HFFc6 (cell line): Measurements from ENCODE around the gene ASAP2. TPM values are rescaled to one million over a fixed set of nuclear protein-coding genes. Genes with fewer than 3 reads are reported as not detected.
A peak's percentile ranks its signal among the peaks of the same experiment; 100 is the strongest.

Experiments
- DNase-seq: peaks from one replicate; pipeline ENCODE4 v3.0.0-alpha.2; 2018
- H3K27ac Mint-ChIP-seq: 2 replicates; pipeline ENCODE4 v1.8.0; 2020; ENCODE audit warnings: mild to moderate bottlenecking, mixed read lengths
- H3K27me3 Mint-ChIP-seq: 2 replicates; pipeline ENCODE4 v1.8.0; 2021; ENCODE audit warnings: mild to moderate bottlenecking, moderate library complexity, mixed read lengths; ENCODE audit not compliant: insufficient read depth
- H3K36me3 Mint-ChIP-seq: 2 replicates; pipeline ENCODE4 v1.8.0; 2021; ENCODE audit warnings: low read depth, mixed read lengths
- H3K4me1 Mint-ChIP-seq: 2 replicates; pipeline ENCODE4 v1.8.0; 2020; ENCODE audit warnings: low read depth, mixed read lengths
- H3K4me3 Mint-ChIP-seq: 2 replicates; pipeline ENCODE4 v1.8.0; 2020; ENCODE audit warnings: mild to moderate bottlenecking, moderate library complexity, mixed read lengths
- H3K9me3 Mint-ChIP-seq: 2 replicates; pipeline ENCODE4 v1.8.0; 2020; ENCODE audit warnings: mild to moderate bottlenecking, mixed read lengths
- total RNA-seq, 6 experiments: library from RNA; stranded (reverse); fragmentation: NEBNext Ultra II Directional; extraction: Animal tissue kit (Norgen Biotek cat#: 25700); gene quantifications; 2 replicates in 1 of 6; 3 replicates in 5 of 6; pipeline ENCODE4 v1.2.3, GENCODE V29; 2021
- TF ChIP-seq, protein P1 (sequence below): fragments of 200-600 bp; sonication (generic); IDR thresholded peaks from 2 replicates; pipeline ENCODE4 v1.5.0; 2021; ENCODE audit warnings: antibody characterized with exemption, mild to moderate bottlenecking

The ASAP2 gene
- total RNA-seq, 6 experiments from 2014 or later: 31.2 to 37.4 (median 34.3) TPM

DNA sequence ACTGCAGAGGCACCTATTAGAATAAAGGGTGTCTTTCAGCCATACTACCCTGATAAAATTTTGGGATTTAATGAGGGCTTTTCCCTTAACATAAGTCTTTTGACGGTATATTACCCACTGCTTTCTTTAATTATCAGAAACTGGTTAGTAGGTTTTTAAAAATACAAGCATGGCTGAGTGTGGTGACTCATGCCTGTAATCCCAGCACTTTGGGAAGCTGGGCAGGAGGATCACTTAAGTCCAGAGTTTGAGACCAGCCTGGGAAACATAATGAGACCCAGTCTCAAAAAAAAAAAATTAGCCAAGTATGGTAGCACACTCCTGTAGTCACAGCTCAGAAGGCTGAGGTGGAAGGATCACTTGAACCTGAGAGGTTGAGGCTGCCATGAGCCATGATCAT, 232.9 kb downstream of the ASAP2 start:
- TF ChIP-seq, protein P1, sequence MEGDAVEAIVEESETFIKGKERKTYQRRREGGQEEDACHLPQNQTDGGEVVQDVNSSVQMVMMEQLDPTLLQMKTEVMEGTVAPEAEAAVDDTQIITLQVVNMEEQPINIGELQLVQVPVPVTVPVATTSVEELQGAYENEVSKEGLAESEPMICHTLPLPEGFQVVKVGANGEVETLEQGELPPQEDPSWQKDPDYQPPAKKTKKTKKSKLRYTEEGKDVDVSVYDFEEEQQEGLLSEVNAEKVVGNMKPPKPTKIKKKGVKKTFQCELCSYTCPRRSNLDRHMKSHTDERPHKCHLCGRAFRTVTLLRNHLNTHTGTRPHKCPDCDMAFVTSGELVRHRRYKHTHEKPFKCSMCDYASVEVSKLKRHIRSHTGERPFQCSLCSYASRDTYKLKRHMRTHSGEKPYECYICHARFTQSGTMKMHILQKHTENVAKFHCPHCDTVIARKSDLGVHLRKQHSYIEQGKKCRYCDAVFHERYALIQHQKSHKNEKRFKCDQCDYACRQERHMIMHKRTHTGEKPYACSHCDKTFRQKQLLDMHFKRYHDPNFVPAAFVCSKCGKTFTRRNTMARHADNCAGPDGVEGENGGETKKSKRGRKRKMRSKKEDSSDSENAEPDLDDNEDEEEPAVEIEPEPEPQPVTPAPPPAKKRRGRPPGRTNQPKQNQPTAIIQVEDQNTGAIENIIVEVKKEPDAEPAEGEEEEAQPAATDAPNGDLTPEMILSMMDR: no peak
- Mint-ChIP-seq H3K4me1 (peaks cover 22% of the 10 kb centered on the region), H3K27me3 (no peaks in the 10 kb centered on the region), H3K9me3 (no peaks in the 10 kb centered on the region), H3K4me3 (peak overlapping the region; percentile 56), H3K36me3 (peaks cover 41% of the 10 kb centered on the region), H3K27ac (peak overlapping the region; percentile 92)
- DNase-seq: no peak

DNA sequence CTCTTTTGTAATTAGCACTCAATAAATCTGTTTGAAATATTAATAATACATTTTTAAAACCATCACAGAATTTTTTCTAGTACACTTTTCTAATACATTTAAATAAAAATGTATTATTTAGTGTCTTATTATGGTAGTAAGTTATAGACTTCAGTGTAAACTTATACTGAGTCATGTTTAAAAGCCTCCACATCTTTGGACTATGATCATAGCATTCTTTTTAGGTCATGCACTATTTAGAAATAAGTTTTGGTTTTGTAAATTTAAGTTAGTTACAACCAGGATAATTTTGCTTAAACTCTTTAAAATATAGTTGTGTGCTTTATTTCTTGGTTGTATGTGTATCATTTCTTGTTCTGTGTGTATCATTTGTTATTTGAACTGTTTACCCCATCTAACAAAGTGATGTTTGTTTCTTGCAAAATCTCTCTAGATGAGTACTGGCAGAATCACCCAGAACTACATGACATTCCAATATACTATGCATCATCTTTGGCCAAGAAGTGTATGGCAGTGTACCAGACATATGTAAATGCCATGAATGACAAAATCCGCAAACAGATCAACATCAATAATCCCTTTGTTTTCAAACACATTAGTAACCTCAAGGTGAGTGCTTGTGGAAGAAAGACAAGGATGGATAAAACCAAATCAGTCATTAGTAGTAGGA, 233.6 kb downstream of the ASAP2 start:
- Mint-ChIP-seq H3K27ac (peak overlapping the region; percentile 92), H3K9me3 (no peaks in the 10 kb centered on the region), H3K4me1 (peaks cover 22% of the 10 kb centered on the region), H3K4me3 (no peak overlapping the region), H3K27me3 (no peaks in the 10 kb centered on the region), H3K36me3 (peaks cover 44% of the 10 kb centered on the region)
- TF ChIP-seq, protein P1: no peak
- peak; percentile 51 for DNase-seq

DNA sequence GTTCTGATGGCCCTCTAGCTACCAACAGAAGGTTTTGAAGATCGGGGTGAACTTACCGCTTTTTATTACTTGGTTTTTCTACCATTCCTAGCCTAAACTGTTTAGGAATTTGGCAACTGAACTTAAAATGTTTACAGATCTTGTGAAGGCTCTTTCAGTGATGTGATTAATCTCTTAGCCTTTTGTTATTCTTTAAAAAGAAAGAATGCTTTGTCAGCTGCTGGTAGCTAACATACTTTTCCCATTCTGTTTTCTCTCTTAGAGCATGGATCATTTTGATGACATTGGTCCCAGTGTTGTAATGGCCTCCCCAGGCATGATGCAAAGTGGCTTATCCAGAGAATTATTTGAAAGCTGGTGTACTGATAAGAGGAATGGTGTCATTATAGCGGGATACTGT, 234.9 kb downstream of the ASAP2 start:
- no peaks in the 10 kb centered on the region for H3K27me3 Mint-ChIP-seq
- no peak for DNase-seq
- H3K27ac Mint-ChIP-seq: peak overlapping the region; percentile 59
- no peaks in the 10 kb centered on the region for H3K9me3 Mint-ChIP-seq
- H3K36me3 Mint-ChIP-seq: peaks cover 45% of the 10 kb centered on the region
- TF ChIP-seq, protein P1: no peak
- H3K4me1 Mint-ChIP-seq: peaks cover 22% of the 10 kb centered on the region
- H3K4me3 Mint-ChIP-seq: no peak overlapping the region

DNA sequence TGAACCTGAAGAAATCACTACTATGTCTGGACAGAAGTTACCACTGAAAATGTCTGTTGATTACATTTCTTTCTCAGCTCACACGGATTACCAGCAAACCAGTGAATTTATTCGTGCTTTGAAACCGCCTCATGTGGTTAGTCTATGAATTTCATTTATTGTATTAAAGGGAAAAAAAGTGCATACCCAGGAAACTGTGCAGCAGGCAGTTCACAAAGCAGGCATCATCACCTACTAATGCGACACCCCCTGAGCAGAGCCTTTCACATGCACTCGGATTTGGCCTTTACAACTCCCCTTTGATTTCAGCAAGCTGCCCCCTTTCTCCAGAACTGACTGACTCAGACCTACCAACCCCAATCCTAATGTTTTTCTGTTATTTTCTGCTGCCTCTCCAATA, 236.9 kb downstream of the ASAP2 start:
- Mint-ChIP-seq H3K4me3 (no peak overlapping the region), H3K36me3 (peaks cover 36% of the 10 kb centered on the region), H3K27me3 (no peaks in the 10 kb centered on the region), H3K4me1 (peaks cover 22% of the 10 kb centered on the region), H3K27ac (no peak overlapping the region), H3K9me3 (no peaks in the 10 kb centered on the region)
- TF ChIP-seq, protein P1: no peak
- no peak for DNase-seq

DNA sequence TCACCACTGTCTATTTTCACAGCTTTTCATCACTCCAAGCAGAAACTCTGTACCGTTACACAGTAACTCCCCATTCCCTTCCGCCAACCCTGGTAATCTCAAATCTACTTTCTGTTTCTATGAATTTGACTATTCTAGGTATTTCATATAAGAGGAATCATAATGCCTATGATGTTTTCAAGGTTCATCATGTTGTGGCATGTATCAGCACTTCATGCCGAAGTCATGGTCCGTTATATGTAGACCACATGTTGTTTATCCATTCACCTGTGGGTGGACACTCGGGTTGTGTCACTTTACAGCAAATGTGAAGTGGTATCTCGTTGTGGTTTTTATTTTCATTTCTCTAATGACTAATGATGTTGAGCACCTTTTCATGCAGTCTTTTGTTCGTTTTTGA, 238.5 kb downstream of the ASAP2 start:
- TF ChIP-seq, protein P1: no peak
- Mint-ChIP-seq H3K27ac (no peak overlapping the region), H3K4me3 (no peak overlapping the region), H3K4me1 (peaks cover 14% of the 10 kb centered on the region), H3K27me3 (no peaks in the 10 kb centered on the region), H3K9me3 (no peaks in the 10 kb centered on the region), H3K36me3 (peaks cover 41% of the 10 kb centered on the region)
- no peak for DNase-seq
